ENCODE results near the gene NFKBIB.

- TF ChIP-seq POLR2A (IDR thresholded peaks at IDR 0.05; ENCODE audit: low read length), result no peak
- TF ChIP-seq REST (IDR thresholded peaks at IDR 0.05), result no peak
- TF ChIP-seq CTCF (IDR thresholded peaks at IDR 0.05), result no peak
- TF ChIP-seq KDM1A (IDR thresholded peaks at IDR 0.05; ENCODE audit: low read depth), result no peak
- TF ChIP-seq SMC3 (IDR thresholded peaks at IDR 0.05), result no peak
- TF ChIP-seq HOXB13 (CRISPR knock-in tag; IDR thresholded peaks at IDR 0.05; ENCODE audit: low read depth), result no peak
- no peak for TF ChIP-seq CEBPB (IDR thresholded peaks at IDR 0.05)
- no peak for TF ChIP-seq USF2 (IDR thresholded peaks at IDR 0.05)
- TF ChIP-seq CHD2 (IDR thresholded peaks at IDR 0.05; ENCODE audit: low read length, partially characterized antibody), result no peak
- TF ChIP-seq RFX5 (IDR thresholded peaks at IDR 0.05), result no peak
Observed at GRCh38 chr19:38922482-38922881, 22.7 kb downstream of the NFKBIB start.

Measured in A549 (cell line).